Lung microvascular endothelial cell (primary cell): Measurements from ENCODE around the gene TMA7B. TPM values are rescaled to one million over a fixed set of nuclear protein-coding genes. Genes with fewer than 3 reads are reported as not detected.
"Not testable (repeated sequence)": the region's sequence is repeated elsewhere in the genome, so short reads cannot be mapped to it uniquely, and the experiment has no call there.

Experiments
- DNase-seq, 2 donors: peaks; one replicate each; pipeline versions ENCODE4 v3.0.0 to v3.0.0-alpha.2; 2010; ENCODE audit warnings: low read depth in 2 of 2
- total RNA-seq: library from RNA; depleted of rRNA; stranded (reverse); fragments of >200 nt; gene quantifications from 2 replicates; pipeline ENCODE4 v1.2.1, GENCODE V29; 2014

Gene TMA7B
- total RNA-seq, 1 donor from 2014 or later: not detected

DNA sequence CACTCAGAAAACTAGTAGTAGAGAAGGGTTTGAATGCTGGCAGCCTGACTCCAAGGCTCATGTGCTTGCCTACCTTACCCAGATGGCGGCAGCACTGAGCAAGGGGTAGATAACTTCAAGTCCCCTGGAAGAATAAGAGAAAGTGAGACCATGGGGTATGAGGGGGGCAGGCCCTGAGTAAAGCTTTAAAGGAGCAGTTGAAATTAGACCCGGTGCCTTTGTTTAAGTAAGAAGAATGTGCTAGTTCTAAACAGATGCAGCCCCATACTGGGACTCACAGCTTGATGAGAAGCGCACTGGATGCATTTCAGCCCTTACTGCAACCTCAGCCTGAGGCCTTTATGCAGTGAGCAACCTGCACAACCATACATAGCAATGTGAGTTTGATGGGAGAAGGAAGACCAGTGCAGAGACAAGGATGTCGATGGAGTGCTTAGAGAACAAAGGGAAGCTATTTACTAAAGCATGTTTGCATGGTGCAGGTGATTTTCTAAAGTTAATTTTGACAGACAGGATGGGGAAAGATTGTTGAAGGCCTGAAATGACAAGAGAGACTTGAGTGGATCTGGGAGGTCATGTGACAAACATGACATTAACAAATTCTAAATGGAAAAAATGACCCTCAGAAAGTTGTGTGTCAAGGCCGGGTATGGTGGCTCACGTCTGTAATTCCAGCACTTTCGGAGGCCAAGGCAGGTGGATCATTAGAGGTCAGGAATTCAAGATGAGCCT, 27.1 kb upstream of the TMA7B start:
- peak; percentile 28 to 33 for DNase-seq

DNA sequence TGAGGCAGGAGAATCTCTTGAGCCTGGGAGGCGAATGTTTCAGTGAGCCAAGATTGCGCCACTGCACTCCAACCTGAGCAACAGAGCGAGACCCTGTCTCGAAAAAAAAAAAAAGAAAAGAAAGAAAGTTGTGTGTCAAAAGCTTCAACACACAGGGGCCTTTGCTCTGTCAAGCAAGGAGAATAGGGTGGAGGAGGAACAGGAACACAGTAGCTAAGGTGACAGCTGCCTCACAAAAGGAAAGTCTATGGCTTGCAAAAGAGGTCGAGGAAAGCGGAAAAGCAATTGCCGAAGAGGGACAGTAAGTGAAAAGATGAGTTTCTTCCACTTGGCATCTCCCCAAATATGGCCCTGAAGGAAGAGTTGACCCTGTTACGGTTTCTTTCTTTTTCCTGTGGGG, 26.5 kb upstream of the TMA7B start:
- DNase-seq: no peak

DNA sequence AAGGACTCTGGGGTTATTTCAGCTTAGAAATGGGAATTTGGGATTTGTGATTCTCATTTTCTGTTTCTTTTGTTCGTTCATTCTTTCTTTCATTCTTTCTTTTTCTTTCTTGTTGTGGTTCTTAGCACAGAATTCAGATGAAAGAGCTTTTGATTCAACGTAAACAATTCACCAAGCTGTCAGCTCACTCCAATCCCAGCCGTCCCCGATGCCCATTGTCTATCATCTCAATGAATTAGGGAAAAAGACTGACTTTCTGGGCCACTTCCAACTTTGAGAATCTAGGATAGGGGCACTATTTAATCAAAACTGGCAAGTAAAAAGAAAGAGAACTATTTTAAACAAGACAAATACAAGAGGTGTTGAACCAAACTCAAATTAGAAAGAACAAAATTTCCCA, 25.1 kb upstream of the TMA7B start:
- no peak for DNase-seq

DNA sequence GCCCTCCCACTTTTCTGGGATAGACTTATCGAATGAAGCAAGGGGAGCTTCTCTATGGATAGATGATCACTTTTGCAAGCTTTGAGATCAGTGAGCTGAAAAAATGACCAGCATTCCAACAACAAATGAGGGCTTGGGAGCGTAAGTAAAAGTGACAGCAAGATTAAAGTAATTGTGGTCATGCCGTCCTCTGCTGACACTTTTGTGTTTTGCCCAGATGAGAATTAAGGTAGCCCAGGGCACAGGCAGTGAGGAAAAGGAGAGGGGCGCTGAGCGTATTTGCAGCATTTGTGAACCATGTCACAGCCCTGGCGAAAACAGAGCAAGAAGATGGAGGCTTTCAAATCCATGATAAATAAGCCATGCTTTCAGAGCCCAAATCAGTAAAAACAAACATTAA, 24.6 kb upstream of the TMA7B start:
- DNase-seq: no peak

DNA sequence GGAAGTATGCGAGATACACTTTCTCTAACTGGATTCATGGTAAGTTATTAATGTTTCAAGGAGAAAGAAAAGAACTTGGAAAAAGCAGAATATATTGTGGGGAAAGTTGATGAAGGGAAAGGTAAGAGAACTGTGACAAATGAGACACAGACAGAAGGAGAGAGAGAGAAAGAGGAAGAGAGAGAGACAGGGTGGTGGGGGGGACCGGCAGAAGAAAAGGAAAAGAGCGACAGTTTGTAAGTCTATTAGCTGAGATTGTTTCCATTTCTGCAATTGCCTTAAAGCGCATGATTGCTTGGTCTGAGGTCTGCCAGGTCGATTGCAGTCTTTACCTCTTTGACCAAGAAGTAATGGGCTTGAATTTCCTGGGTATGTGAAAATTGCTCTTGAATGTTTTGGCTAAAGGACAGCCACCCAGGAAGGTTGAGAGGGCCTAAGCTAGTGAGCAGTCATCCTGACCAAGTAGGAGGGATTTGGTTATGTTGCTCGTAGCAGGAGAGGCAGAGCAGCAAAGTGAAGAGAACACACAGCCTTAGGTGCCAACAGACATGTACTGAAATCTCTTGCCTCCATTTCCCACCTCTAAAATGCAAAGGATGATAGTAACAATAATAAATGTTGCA, 23.6 kb upstream of the TMA7B start:
- DNase-seq: no peak

DNA sequence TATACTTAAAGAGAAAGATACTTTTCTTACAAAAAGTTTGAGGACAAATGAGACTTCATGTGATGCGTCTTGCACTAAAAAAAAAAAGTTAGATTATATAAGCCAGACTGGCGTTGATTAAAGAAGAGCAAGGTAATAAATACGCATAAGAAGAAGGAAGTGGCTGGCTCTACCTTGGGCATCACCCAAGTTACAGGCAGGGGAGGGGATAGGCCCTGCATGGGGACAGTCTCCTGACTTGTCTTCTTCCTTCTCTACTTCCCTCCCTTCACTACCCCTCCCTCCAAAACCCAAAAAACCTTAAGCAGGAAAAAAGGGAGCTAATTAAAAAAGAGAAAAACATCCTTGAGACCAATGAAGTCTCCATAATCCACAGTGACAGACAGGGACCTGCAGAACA, 22.3 kb upstream of the TMA7B start:
- no peak for DNase-seq

DNA sequence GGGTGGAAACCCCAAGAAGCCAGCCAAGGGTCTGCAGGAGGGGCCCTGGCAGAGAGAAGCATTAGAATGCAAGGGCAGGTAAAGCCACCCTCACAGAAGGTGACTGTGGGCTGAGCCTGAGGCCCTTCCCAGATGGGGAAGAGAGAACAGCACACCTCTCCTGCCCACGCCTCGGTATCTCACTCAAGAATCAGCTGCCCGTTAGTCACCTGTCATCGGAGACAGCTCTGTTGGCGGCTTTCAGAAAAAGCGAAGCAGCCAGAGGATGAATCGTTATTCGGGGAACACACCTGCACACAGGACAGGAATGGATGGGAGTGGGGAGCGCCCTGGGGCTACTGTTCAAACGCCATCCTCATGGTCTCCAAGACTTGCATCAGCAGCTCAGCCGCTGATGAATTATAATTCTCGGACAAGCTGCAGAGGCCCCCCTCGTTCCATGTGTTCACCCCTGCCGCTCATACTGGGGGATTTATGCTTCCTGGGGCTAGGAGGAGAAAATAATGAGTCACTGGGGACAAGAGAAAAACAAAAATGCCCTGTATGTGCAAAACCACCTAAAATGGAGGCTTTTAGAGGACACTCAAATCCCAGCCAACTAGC, 21.6 kb upstream of the TMA7B start:
- no peak for DNase-seq

DNA sequence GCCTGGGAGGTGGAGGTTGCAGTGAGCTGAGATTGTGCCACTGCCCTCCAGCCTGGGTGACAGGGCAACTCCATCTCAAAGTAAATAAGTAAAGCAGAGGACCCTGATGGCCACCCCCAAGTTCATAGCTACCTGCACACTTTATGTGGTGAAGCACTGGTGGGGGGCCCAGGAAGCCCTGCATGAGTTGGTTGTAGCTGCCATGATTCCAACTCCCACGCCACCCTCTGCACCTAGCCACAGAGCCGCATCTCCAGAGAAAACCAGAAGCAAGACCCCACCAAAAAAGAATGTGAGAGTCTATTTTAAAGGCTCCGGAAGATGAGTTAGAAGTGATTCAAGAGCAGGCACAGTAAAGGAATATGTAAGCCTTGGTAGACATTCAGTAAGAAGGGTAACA, 20.4 kb upstream of the TMA7B start:
- DNase-seq: no peak

DNA sequence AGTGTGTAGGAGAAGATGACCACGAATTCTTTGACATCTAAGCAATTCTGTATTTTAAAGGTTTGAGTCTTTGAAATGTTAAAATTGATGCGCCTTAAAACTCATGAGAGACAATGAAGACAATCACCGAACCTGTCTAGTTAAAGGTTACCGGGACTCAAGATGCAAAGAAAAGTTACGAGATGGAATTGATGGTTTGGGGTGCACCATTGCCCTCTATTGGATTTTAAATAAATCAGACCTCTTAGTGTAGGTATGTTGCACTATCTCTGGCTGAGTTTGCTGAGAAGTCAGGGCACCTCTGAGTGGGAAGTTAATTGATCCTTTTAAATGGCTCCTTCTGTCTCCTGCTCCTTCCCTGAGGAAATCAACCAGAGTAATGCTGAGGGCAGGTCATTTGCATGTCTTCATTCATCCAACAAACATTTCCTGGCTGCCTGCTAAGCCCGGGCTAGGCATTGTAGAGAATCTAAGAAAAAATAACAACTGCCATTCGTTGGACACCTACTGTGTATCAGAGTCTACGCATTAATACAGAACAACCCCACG, 19.4 kb upstream of the TMA7B start:
- DNase-seq: no peak

DNA sequence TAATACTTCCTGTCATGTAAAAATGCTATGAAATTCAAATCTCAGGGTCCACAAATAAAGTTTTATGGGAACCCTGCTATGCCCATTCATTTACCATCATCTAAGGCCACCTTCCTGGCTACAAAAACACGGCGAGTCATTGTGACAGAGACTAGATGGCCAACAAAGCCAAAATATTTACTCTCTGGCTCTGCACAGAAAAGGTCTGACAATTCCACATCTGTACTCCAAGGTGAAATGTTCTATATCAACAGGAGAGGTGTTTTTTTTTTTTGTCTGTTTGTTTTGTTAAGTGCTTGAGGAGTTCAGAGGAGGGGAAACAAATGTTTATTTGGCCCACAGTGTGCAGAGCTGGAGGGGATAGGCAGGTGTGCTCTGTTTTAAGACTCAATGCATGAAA, 18.6 kb upstream of the TMA7B start:
- DNase-seq: no peak

DNA sequence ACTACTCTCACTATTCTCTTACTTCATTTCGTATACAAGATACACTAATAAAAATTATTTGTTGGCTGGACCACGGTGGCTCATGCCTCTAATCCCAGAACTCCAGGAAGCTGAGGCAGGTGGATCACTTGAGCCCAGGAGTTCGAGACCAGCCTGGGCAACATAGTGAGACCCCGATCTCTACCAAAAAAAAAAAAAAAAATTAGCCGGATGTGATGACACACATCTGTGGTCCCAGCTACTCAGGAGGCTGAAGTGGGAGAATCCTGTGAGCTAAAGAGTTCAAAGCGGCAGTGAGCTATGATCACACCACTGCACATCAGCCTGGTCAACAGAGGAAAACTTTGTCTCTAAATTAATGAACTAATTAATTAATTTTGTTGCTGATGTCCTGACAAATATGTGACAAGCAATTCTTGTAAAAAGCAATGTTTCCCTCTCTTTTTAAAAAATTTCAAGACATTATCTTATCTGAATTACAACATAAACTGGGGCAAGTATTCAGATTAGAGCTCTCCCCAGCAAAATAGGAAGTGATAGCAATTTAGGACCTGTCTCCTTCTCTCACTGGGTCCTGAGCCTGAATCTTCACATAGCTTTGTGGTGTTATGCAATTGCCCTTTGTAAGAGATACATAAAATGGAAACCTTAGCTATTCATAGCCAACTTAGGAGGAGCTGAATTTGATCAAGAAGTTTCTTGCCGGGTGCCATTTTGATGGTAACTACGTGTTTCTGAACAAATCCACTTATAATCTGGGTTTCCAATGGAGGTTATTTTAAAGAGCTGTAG, 17.6 kb upstream of the TMA7B start:
- no peak for DNase-seq

DNA sequence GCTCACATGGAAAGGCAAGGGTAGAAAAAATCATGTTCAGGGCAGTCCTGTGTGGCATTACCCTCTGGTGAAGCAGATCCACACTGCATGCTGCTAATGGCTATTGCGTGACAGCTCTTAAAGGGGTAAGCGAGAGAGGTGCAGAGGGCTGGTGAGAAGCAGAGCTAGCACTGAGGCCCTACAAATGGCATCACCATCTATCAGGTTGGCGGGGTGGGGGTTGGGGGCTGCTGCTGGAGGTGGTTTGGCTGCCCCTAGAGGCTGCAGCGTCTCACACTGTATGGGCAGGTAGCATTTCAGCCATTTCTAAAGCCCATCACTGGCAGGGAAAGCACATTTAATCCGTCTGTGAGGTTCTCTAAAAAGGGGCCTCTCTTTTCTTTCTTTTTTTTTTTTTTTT, 16.9 kb upstream of the TMA7B start:
- DNase-seq: no peak

DNA sequence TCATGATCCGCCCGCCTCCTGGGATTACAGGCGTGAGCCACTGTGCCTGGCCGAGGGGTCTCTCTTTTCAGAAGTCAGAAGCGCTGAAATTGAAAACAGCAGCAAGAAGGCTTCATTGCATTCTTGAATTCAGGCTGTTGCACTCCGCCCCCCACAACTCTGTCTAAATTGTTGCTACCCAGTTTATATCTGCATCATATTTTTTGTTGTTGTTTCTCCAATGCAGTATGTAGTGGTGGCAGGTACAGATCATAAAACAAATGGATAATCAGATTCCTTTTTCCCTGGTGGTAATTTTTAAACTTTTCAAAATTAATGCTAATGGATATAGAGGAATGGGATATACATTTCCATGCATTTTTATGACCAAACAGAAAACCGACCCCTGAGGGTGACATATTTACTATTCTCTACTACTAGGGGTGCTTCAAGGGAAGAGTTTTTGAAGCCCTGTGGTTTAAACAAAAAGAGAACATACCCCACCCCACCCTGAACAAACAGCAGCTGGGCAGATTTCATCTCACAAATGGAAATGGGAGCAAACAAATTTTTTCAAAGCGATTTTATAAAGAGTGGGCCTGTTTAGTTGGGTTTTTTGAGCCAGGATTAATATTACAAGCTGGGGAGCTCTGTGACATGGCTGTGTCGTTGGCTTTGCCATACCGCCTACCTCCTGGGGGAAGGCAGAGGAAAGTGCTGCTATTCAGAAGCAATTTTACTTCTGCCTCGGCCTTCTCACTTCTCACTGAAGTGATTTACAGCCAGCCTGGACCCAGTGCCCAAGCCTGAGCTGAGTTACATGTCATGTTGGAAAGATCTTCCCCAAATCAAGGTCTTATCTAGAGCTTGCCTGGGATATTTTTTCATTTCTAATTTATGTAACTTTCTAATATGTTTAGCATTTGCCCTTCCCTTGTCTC, 16.0 kb upstream of the TMA7B start:
- no peak for DNase-seq

DNA sequence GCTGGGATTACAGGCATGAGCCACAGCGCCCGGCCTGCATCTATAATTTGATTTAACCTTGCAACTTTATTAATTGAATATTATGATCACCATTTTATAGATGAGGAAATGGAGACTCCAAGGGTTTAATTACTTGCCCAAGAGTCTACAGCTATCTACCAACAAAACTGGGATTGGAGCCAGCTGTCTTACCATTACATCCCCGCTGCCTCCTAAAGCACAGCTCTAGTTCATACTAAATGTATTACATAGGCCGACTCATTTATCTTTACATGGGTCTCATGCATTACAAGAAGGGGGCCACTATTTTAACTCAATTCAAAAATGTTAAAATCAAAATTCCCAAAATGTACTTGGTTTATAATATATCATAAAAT, 14.1 kb upstream of the TMA7B start:
- DNase-seq: no peak

DNA sequence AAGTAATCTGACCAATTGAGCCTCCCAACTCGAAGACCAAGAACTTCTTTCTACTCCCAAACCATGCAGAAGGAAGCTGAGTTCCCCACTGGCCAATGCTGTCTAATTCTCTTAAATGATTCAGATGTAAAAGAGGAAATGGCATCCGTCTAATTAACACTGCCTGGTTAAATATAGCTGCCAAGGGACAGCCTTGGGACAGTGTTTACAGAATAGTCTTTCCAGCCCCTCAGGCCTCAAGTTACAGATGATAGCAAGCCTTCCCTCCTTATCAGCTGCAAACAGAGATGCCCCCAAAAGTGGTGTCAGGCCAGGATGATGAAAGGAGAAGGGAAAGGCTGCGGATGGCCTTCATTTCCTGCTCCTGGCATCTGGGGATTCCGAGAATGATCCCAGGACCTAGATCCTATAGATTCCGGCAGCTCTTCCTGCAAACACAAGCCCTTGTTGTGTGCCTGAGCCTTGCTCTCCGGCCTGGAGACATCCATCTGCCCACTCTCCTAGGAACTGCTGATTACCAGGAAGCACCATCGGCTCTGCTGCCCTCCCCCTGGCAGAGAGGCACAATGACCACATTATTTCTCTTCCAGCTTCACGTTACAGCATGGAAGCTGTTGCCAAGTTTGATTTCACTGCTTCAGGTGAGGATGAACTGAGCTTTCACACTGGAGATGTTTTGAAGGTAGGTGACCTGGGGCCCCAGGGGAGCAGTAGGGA, 13.5 kb upstream of the TMA7B start:
- DNase-seq: peak in 1 of 2 donors; percentile 10

DNA sequence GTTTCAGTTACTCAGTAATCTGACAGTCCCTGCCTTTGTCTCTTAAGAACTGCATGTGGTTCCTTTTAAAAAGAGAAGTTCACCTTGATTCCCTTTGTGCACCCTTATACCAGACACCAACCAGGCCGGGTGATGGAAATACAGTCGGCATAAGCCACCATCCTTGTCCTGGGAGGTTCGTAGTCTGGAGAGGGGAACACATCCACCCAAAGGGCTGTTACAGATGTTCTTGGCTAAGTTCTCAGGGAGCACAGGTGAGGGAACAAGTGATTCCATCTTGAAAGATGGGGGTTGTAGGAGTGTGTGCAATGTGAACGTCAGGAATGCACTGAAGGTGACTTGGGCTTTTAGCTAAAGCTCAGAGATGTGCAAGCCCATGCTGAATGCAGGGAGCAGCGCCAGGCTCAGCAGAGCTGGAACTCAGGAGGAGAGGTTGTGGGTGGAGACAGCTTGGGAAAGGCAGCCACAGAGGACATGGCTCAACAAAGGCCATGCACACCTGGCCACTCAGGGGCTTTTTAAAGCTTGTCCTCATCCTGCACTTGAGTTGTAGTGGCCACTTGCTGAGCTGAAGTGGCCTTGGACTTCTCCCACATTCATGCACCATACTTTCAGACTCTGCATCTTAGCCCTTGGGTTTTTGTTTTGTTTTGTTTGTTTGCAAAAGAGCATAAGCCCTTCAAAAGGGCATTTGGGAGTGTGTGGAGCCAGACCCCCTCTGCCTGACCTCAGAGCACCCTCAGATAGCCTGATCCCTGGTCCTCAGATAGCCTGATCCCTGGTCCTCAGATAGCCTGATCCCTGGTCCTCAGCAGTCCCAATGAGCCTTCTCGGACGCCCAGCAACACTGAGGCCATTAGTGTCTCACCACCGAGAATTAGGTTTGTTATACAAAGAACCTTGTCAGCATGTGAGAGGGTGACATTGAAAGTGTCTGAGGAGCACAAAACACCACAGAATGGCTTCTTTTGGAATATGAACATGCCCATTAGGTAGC, 12.7 kb upstream of the TMA7B start:
- no peak for DNase-seq

DNA sequence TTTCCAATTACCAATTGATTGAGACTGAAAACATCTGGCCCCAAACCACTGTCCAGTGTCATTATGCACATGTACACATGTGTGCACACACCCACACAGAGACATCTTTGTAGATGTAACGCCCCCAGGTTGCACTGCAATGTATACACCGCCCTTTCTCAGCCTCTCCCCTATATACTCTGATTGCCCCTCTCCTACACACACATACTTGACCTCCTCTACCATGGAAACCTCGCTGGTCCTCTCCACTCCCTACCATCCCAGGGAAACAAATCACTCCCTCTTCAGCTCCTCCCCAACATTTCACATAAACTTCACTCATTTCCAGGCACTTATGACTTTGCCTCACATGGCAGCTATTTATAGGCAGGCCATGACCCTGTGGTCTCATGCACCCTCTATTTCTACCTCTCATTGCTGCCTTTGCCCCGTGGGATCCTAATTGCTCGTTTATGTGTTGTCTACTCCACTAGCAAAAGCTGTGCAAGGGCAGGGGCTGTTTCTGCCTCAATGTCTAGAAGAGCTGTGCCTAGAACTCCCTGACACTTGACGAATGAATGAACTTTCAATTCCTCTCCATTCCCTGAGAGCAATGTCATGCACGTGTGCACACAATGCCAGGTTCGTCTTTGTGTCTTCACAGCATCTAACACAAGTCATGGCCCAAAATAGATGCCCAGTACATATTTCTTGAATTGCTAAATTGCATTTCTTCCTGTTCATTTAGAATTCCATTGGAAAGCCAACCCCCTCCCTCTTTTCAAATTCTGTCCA, 10.0 kb upstream of the TMA7B start:
- no peak for DNase-seq

DNA sequence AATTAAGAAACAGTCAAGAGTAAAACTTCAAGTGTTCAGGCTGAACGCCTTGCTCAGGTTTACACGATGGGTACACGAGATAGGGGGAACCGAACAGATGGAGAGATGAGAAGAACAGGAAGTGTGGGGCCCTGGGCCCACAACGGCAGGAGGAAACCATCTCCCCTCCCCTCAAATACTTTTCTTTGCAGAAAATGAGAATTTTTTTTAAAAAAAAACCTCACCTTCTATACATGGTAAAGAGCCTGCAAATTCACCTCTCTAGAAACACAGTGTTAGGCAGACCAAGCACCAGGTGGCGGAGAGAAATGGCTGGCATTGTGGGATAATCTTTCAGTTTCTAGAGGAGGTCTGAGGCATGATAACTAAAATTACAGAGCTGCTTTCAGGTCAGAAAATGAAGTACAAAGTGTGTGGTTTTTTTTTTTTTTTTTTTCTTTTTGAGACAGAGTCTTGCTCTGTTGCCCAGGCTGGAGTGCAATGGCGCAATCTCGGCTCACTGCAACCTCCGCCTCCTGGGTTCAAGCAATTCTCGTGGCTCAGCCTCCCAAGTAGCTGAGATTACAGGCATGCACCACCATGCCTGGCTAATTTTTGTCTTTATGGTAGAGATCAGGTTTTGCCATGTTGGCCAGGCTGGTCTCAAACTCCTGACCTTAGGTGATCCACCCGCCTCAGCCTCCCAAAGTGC, 8.4 kb upstream of the TMA7B start:
- not testable (repeated sequence) for DNase-seq
